Mucosa of rectum (tissue), 2 donors: ENCODE results near the gene TNFRSF19.

ENCODE experiments used
- H3K27ac ChIP-seq, 2 donors: one replicate each; pipeline ENCODE4 v1.7.0; 2013; ENCODE audit warnings: inconsistent platforms in 2 of 2, low read depth in 2 of 2, low read length in 2 of 2
- H3K27me3 ChIP-seq, 2 donors: one replicate each; pipeline ENCODE4 v1.7.0; 2013; ENCODE audit warnings: low read length in 2 of 2; ENCODE audit not compliant: control insufficient read depth in 2 of 2, insufficient read depth in 2 of 2
- H3K36me3 ChIP-seq, 2 donors: one replicate each; pipeline ENCODE4 v1.7.0; 2013; ENCODE audit warnings: low read length in 2 of 2; ENCODE audit not compliant: control insufficient read depth in 2 of 2, insufficient read depth in 2 of 2
- H3K4me1 ChIP-seq, 2 donors: one replicate each; pipeline ENCODE4 v1.7.0; 2013; ENCODE audit warnings: low read length in 2 of 2, mild to moderate bottlenecking in 1 of 2; ENCODE audit not compliant: control insufficient read depth in 2 of 2, insufficient read depth in 2 of 2
- H3K4me3 ChIP-seq, 2 donors: one replicate each; pipeline ENCODE4 v1.7.0; 2013; ENCODE audit warnings: low read length in 2 of 2
- H3K9ac ChIP-seq, 2 donors: one replicate each; pipeline ENCODE4 v1.7.0; 2013; ENCODE audit warnings: low read length in 2 of 2, low read depth in 1 of 2, mild to moderate bottlenecking in 1 of 2
- H3K9me3 ChIP-seq, 2 donors: one replicate each; pipeline ENCODE4 v1.7.0; 2013; ENCODE audit warnings: low read length in 2 of 2; ENCODE audit not compliant: control insufficient read depth in 2 of 2
- donor health status: healthy.
- donor health status: Normal muscosa, but diverticular disease.

The TNFRSF19 gene

GRCh38 chr13:23692816-23693215 lies 122.6 kb downstream of the TNFRSF19 start:
- no peak overlapping the region for H3K27ac ChIP-seq
- no peak overlapping the region for H3K9ac ChIP-seq
- no peaks in the 10 kb centered on the region for H3K27me3 ChIP-seq
- no peaks in the 10 kb centered on the region for H3K36me3 ChIP-seq
- no peaks in the 10 kb centered on the region for H3K9me3 ChIP-seq
- no peak overlapping the region for H3K4me3 ChIP-seq
- H3K4me1 ChIP-seq, result no peaks in the 10 kb centered on the region

- no peaks in the 10 kb centered on the region for H3K9me3 ChIP-seq
- H3K4me1 ChIP-seq, result no peaks in the 10 kb centered on the region
- no peak overlapping the region for H3K4me3 ChIP-seq
- no peaks in the 10 kb centered on the region for H3K36me3 ChIP-seq
- no peaks in the 10 kb centered on the region for H3K27me3 ChIP-seq
- no peak overlapping the region for H3K9ac ChIP-seq
- H3K27ac ChIP-seq, result no peak overlapping the region
These were observed 125.0 kb downstream of the TNFRSF19 start for GRCh38 chr13:23695196-23695595.

- no peaks in the 10 kb centered on the region for H3K36me3 ChIP-seq
- no peak overlapping the region for H3K4me3 ChIP-seq
- no peak overlapping the region for H3K27ac ChIP-seq
- no peaks in the 10 kb centered on the region for H3K9me3 ChIP-seq
- H3K9ac ChIP-seq, result no peak overlapping the region
- no peaks in the 10 kb centered on the region for H3K4me1 ChIP-seq
- no peaks in the 10 kb centered on the region for H3K27me3 ChIP-seq
These were observed 125.7 kb downstream of the TNFRSF19 start for GRCh38 chr13:23695711-23696464.

- no peaks in the 10 kb centered on the region for H3K27me3 ChIP-seq
- no peak overlapping the region for H3K9ac ChIP-seq
- no peaks in the 10 kb centered on the region for H3K36me3 ChIP-seq
- no peaks in the 10 kb centered on the region for H3K4me1 ChIP-seq
- no peak overlapping the region for H3K27ac ChIP-seq
- no peak overlapping the region for H3K4me3 ChIP-seq
- no peaks in the 10 kb centered on the region for H3K9me3 ChIP-seq
These were observed 126.4 kb downstream of the TNFRSF19 start for GRCh38 chr13:23696610-23697009.

GRCh38 chr13:23697772-23698313 lies 127.6 kb downstream of the TNFRSF19 start:
- H3K36me3 ChIP-seq, result no peaks in the 10 kb centered on the region
- no peak overlapping the region for H3K4me3 ChIP-seq
- H3K9me3 ChIP-seq, result no peaks in the 10 kb centered on the region
- H3K27me3 ChIP-seq, result no peaks in the 10 kb centered on the region
- no peak overlapping the region for H3K27ac ChIP-seq
- peaks cover 0 to 2% of the 10 kb centered on the region in 2 donors for H3K4me1 ChIP-seq
- H3K9ac ChIP-seq, result no peak overlapping the region

GRCh38 chr13:23699271-23699670 lies 129.1 kb downstream of the TNFRSF19 start:
- Histone ChIP-seq H3K9ac (no peak overlapping the region), H3K27ac (no peak overlapping the region), H3K9me3 (no peaks in the 10 kb centered on the region), H3K4me3 (no peak overlapping the region), H3K4me1 (peaks cover 0 to 2% of the 10 kb centered on the region in 2 donors), H3K27me3 (no peaks in the 10 kb centered on the region), H3K36me3 (no peaks in the 10 kb centered on the region)

- no peaks in the 10 kb centered on the region for H3K36me3 ChIP-seq
- H3K27ac ChIP-seq, result no peak overlapping the region
- H3K9ac ChIP-seq, result no peak overlapping the region
- no peak overlapping the region for H3K4me3 ChIP-seq
- no peaks in the 10 kb centered on the region for H3K9me3 ChIP-seq
- peaks cover 0 to 2% of the 10 kb centered on the region in 2 donors for H3K4me1 ChIP-seq
- H3K27me3 ChIP-seq, result no peaks in the 10 kb centered on the region
These were observed 131.0 kb downstream of the TNFRSF19 start for GRCh38 chr13:23701186-23701585.

- H3K9me3 ChIP-seq, result no peaks in the 10 kb centered on the region
- H3K4me1 ChIP-seq, result peaks cover 0 to 2% of the 10 kb centered on the region in 2 donors
- H3K27me3 ChIP-seq, result no peaks in the 10 kb centered on the region
- no peaks in the 10 kb centered on the region for H3K36me3 ChIP-seq
- H3K27ac ChIP-seq, result no peak overlapping the region
- H3K4me3 ChIP-seq, result no peak overlapping the region
- H3K9ac ChIP-seq, result no peak overlapping the region
These were observed 131.4 kb downstream of the TNFRSF19 start for GRCh38 chr13:23701636-23702035.

GRCh38 chr13:23703246-23703860 lies 133.1 kb downstream of the TNFRSF19 start:
- Histone ChIP-seq H3K9ac (no peak overlapping the region), H3K27ac (no peak overlapping the region)

GRCh38 chr13:23705583-23705982 lies 135.4 kb downstream of the TNFRSF19 start:
- H3K9ac ChIP-seq, result no peak overlapping the region
- peaks cover 0 to 2% of the 10 kb centered on the region in 2 donors for H3K4me1 ChIP-seq
- no peak overlapping the region for H3K27ac ChIP-seq
- no peaks in the 10 kb centered on the region for H3K36me3 ChIP-seq
- H3K4me3 ChIP-seq, result no peak overlapping the region
- H3K27me3 ChIP-seq, result no peaks in the 10 kb centered on the region
- H3K9me3 ChIP-seq, result no peaks in the 10 kb centered on the region

More at GRCh38 chr13:23703246-23703860, 133.1 kb downstream of the TNFRSF19 start:
- Histone ChIP-seq H3K4me3 (no peak overlapping the region), H3K4me1 (peaks cover 0 to 2% of the 10 kb centered on the region in 2 donors), H3K27me3 (no peaks in the 10 kb centered on the region), H3K36me3 (no peaks in the 10 kb centered on the region), H3K9me3 (no peaks in the 10 kb centered on the region)
